Measurements from ENCODE around the gene LAMA3. TPM values are rescaled to one million over a fixed set of nuclear protein-coding genes. Genes with fewer than 3 reads are reported as not detected.

LAMA3 gene
- total and polyA plus RNA-seq, 2 donors (not counting 3 experiments of a cell fraction or from before 2014, with no cell fraction given): 2.6 to 12.3 TPM

DNA sequence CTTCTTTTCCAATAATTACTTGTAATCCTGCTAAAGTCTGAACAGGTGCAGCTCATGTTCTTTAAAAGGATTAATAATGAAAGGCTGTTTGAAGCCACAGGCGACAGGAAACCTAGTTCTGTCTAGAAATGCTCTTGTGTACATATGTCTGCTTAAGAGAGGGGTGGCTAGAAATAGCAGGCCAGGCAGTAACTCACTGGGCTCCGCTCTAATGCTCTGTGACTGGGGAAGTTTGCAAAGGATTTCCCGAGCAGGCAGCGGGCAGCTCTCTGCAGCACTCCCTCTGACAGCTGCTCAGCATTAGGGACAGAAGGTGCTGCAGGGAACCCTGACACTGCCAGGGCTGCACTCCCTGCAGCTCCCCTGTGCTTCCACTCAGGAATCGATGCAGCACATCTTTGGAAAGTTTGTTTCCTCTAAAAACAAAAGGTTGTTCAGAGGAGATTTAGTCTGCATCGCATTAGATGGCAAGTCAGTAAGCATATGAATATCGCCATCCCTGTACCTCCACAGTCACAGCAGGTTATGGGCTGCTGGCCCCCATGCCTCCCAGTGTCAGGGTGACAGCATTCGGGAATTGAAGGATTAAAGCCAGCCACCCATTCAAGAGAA is 292.2 kb downstream of the LAMA3 start:
- intact Hi-C loops (cut with micrococcal nuclease): no loop called here
- CTCF ChIA-PET: interaction anchor here (0.8 kb wide), 1 partner anchor 63 kb away, joined by 3 read pairs; no protein-coding TSS in a partner anchor
- Histone ChIP-seq H3K9me1 (replicated peaks; ENCODE audit: control insufficient read depth, extremely low read depth, insufficient read depth, low read length) (no peaks in the 10 kb centered on the region), H3K4me1 (ENCODE audit: control insufficient read depth, extremely low read depth, insufficient read depth, low read length) (no peaks in the 10 kb centered on the region), H3K9ac (replicated peaks; ENCODE audit: extremely low read depth, insufficient read depth, low read length) (no peak overlapping the region), H3K27ac (ENCODE audit: insufficient read depth, low read depth, low read length) (no peak overlapping the region), H3K4me3 (replicated peaks in 1 of 3; ENCODE audit: insufficient read depth in 1 of 3, low read depth in 1 of 3, low read length in 3 of 3) (no peak overlapping the region), H4K20me1 (replicated peaks; ENCODE audit: control insufficient read depth, extremely low read depth, insufficient read depth, low read length) (no peaks in the 10 kb centered on the region), H3K36me3 (ENCODE audit: control insufficient read depth in 2 of 2, extremely low read depth in 1 of 2, insufficient read depth in 2 of 2, low read length in 2 of 2) (no peaks in the 10 kb centered on the region), H3K9me3 (replicated peaks; ENCODE audit: control insufficient read depth, insufficient read depth, low read length) (no peaks in the 10 kb centered on the region), H2AFZ (ENCODE audit: low read depth, low read length) (no peak overlapping the region), H3K4me2 (ENCODE audit: insufficient read depth, low read length) (no peak overlapping the region), H3K79me2 (ENCODE audit: control insufficient read depth, insufficient read depth, low read length) (no peaks in the 10 kb centered on the region), H3K27me3 (ENCODE audit: control insufficient read depth in 2 of 2, insufficient read depth in 2 of 2, low read length in 2 of 2) (peaks cover 5 to 14% of the 10 kb centered on the region in 2 experiments)
- TF ChIP-seq FOS (IDR thresholded peaks at IDR 0.05; ENCODE audit: borderline replicate concordance, insufficient read depth, low read length) (no peak), JUN (IDR thresholded peaks at IDR 0.05; ENCODE audit: borderline replicate concordance, insufficient read depth, insufficient read length, low read depth) (no peak), POLR2AphosphoS5 (IDR thresholded peaks at IDR 0.05; ENCODE audit: insufficient read depth, low read depth, low read length) (no peak), MYC (IDR thresholded peaks at IDR 0.05; ENCODE audit: low read depth, low read length) (no peak), POLR2A (IDR thresholded peaks at IDR 0.05; ENCODE audit: low read depth, low read length) (no peak), EZH2 (IDR thresholded peaks at IDR 0.05; ENCODE audit: borderline replicate concordance, low read depth, low read length, severe bottlenecking) (no peak), CTCF (IDR thresholded peaks at IDR 0.05; ENCODE audit: extremely low read depth in 1 of 2, insufficient read depth in 1 of 2, low read depth in 1 of 2, low read length in 2 of 2) (no peak), GATA2 (IDR thresholded peaks at IDR 0.05; ENCODE audit: insufficient read depth, insufficient read length, low read depth, low read length) (no peak), MAX (IDR thresholded peaks at IDR 0.05; ENCODE audit: insufficient read depth, insufficient read length) (no peak)
- DNase-seq (ENCODE audit: low read depth, low spot score): no peak
- no peak for FAIRE-seq
- POLR2A ChIA-PET: no interaction called here
- no TSS peak for BruUV-seq (replicated peaks)
- dilution Hi-C loops (cut with MboI; ENCODE audit: extremely low pct_ligation_motif_present, low sequenced_read_pairs): no loop called here

Measured in endothelial cell of umbilical vein (primary cell).